H9 (cell line): ENCODE measurements around the gene SHE. TPM values are rescaled to one million over a fixed set of nuclear protein-coding genes. Genes with fewer than 3 reads are reported as not detected.

Experiments used
- DNase-seq: peaks from one replicate; pipeline ENCODE4 v3.0.0-alpha.2; 2017
- H2AFZ ChIP-seq: one replicate; pipeline ENCODE4 v1.6.1; 2013; ENCODE audit warnings: mild to moderate bottlenecking, low read length, control low read depth, moderate library complexity
- H2AK5ac ChIP-seq: 2 replicates; pipeline ENCODE4 v1.6.1; 2013; ENCODE audit warnings: low read length, control low read depth, mixed read lengths; ENCODE audit not compliant: insufficient read length
- H2BK120ac ChIP-seq: one replicate; pipeline ENCODE4 v1.6.1; 2013; ENCODE audit warnings: low read depth, mild to moderate bottlenecking, low read length, control low read depth, inconsistent platforms; ENCODE audit not compliant: poor library complexity, severe bottlenecking
- H2BK12ac ChIP-seq: 2 replicates; pipeline ENCODE4 v1.6.1; 2013; ENCODE audit warnings: low read length, control low read depth, mixed read lengths, low read depth; ENCODE audit not compliant: insufficient read length
- H2BK15ac ChIP-seq: 2 replicates; pipeline ENCODE4 v1.6.1; 2013; ENCODE audit warnings: low read depth, low read length, control low read depth
- H2BK20ac ChIP-seq: one replicate; pipeline ENCODE4 v1.6.1; 2013; ENCODE audit warnings: low read depth, mild to moderate bottlenecking, low read length, control low read depth, inconsistent platforms; ENCODE audit not compliant: poor library complexity, severe bottlenecking
- H2BK5ac ChIP-seq: 2 replicates; pipeline ENCODE4 v1.6.1; 2013; ENCODE audit warnings: low read length, control low read depth, mixed read lengths; ENCODE audit not compliant: insufficient read length
- H3K14ac ChIP-seq: 2 replicates; pipeline ENCODE4 v1.6.1; 2013; ENCODE audit warnings: low read length, control low read depth; ENCODE audit not compliant: insufficient read depth
- H3K18ac ChIP-seq: 2 replicates; pipeline ENCODE4 v1.6.1; 2013; ENCODE audit warnings: low read depth, mild to moderate bottlenecking, mixed read lengths, low read length, control low read depth; ENCODE audit not compliant: insufficient read length
- H3K23ac ChIP-seq: 2 replicates; pipeline ENCODE4 v1.6.1; 2013; ENCODE audit warnings: low read length, control low read depth, mixed read lengths, low read depth; ENCODE audit not compliant: insufficient read length
- H3K23me2 ChIP-seq: 2 replicates; pipeline ENCODE4 v1.6.1; 2013; ENCODE audit warnings: low read depth, mild to moderate bottlenecking, mixed read lengths, low read length, control low read depth; ENCODE audit not compliant: insufficient read length, poor library complexity, severe bottlenecking
- H3K27ac ChIP-seq: 2 replicates; pipeline ENCODE4 v1.5.1; 2013; ENCODE audit warnings: low read length, control low read depth, mixed read lengths, low read depth; ENCODE audit not compliant: insufficient read length
- H3K27me3 ChIP-seq: 2 replicates; pipeline ENCODE4 v1.6.1; 2013; ENCODE audit warnings: low read length, control low read depth, inconsistent platforms; ENCODE audit not compliant: insufficient read depth
- H3K4ac ChIP-seq: 2 replicates; pipeline ENCODE4 v1.6.1; 2013; ENCODE audit warnings: low read depth, mild to moderate bottlenecking, control low read depth, inconsistent platforms, low read length, moderate library complexity
- H3K4me1 ChIP-seq: 2 replicates; pipeline ENCODE4 v1.6.1; 2013; ENCODE audit warnings: low read length, control low read depth, inconsistent platforms; ENCODE audit not compliant: insufficient read depth
- H3K4me2 ChIP-seq: 2 replicates; pipeline ENCODE4 v1.6.1; 2013; ENCODE audit warnings: low read length, control low read depth, mixed read lengths; ENCODE audit not compliant: insufficient read length, insufficient read depth
- H3K56ac ChIP-seq: 2 replicates; pipeline ENCODE4 v1.6.1; 2013; ENCODE audit warnings: low read depth, mild to moderate bottlenecking, mixed read lengths, low read length, control low read depth; ENCODE audit not compliant: insufficient read length
- H3K79me1 ChIP-seq: 2 replicates; pipeline ENCODE4 v1.6.1; 2013; ENCODE audit warnings: low read depth, mild to moderate bottlenecking, moderate library complexity, low read length, control low read depth, inconsistent platforms; ENCODE audit not compliant: insufficient read depth, poor library complexity, severe bottlenecking
- H3K79me2 ChIP-seq: 2 replicates; pipeline ENCODE4 v1.6.1; 2013; ENCODE audit warnings: low read length, control low read depth, inconsistent platforms; ENCODE audit not compliant: insufficient read depth
- H3K9ac ChIP-seq: 2 replicates; pipeline ENCODE4 v1.6.1; 2013; ENCODE audit warnings: low read length, control low read depth, mixed read lengths; ENCODE audit not compliant: insufficient read length; ENCODE audit errors: extremely low read depth
- H3K9me3 ChIP-seq: one replicate; pipeline ENCODE4 v1.6.1; 2013; ENCODE audit warnings: low read depth, low read length, inconsistent platforms; ENCODE audit not compliant: control insufficient read depth
- H3T11ph ChIP-seq: one replicate; pipeline ENCODE4 v1.6.1; 2013; ENCODE audit warnings: mild to moderate bottlenecking, low read length, control low read depth, inconsistent platforms
- H4K20me1 ChIP-seq: one replicate; pipeline ENCODE4 v1.6.1; 2013; ENCODE audit not compliant: control insufficient read depth, insufficient read length, insufficient read depth
- H4K5ac ChIP-seq: 2 replicates; pipeline ENCODE4 v1.6.1; 2013; ENCODE audit warnings: low read depth, mild to moderate bottlenecking, mixed read lengths, low read length, control low read depth; ENCODE audit not compliant: insufficient read length
- H4K8ac ChIP-seq: replicated peaks from 2 replicates; pipeline ENCODE4 v1.6.1; 2013; ENCODE audit warnings: low read length, control low read depth, mixed read lengths, low read depth; ENCODE audit not compliant: insufficient read length
- H4K91ac ChIP-seq: 2 replicates; pipeline ENCODE4 v1.6.1; 2013; ENCODE audit warnings: low read depth, mild to moderate bottlenecking, moderate library complexity, mixed read lengths, low read length, control low read depth; ENCODE audit not compliant: insufficient read length
- H3K27ac Mint-ChIP-seq, 3 experiments: 2 replicates in 2 of 3; 3 replicates in 1 of 3; pipeline ENCODE4 v1.8.0; 2020 to 2021; ENCODE audit warnings: mixed read lengths in 3 of 3, mild to moderate bottlenecking in 1 of 3, moderate library complexity in 1 of 3
- H3K27me3 Mint-ChIP-seq: 2 replicates; pipeline ENCODE4 v1.8.0; 2021; ENCODE audit warnings: low read depth, mild to moderate bottlenecking, moderate library complexity, mixed read lengths
- H3K36me3 Mint-ChIP-seq, 3 experiments: 2 replicates in 2 of 3; 3 replicates in 1 of 3; pipeline ENCODE4 v1.8.0; 2020 to 2021; ENCODE audit warnings: low read depth in 3 of 3, mixed read lengths in 3 of 3; ENCODE audit not compliant: insufficient read depth in 1 of 3
- H3K4me1 Mint-ChIP-seq, 2 experiments: 2 replicates each; pipeline ENCODE4 v1.8.0; 2020; ENCODE audit warnings: mixed read lengths in 2 of 2
- H3K4me3 Mint-ChIP-seq, 2 experiments: 2 replicates in 1 of 2; 3 replicates in 1 of 2; pipeline ENCODE4 v1.8.0; 2020 to 2021; ENCODE audit warnings: mild to moderate bottlenecking in 2 of 2, mixed read lengths in 2 of 2, moderate library complexity in 1 of 2
- H3K9me3 Mint-ChIP-seq, 2 experiments: 2 replicates in 1 of 2; 3 replicates in 1 of 2; pipeline ENCODE4 v1.8.0; 2020; ENCODE audit warnings: mild to moderate bottlenecking in 2 of 2, mixed read lengths in 2 of 2, moderate library complexity in 1 of 2
- whole genome bisulfite sequencing: extraction: QIAGEN DNeasy Blood & Tissue Kit; methylation state at CpG from one replicate; pipeline ENCODE4 v1.1.7; 2013; ENCODE audit warnings: missing lambda C conversion rate, low lambda C conversion rate, mixed read lengths; ENCODE audit not compliant: insufficient read length; ENCODE audit errors: extremely low coverage; 5-methylcytosine and 5-hydroxymethylcytosine counted together
- total RNA-seq: library from RNA; stranded (reverse); gene quantifications from 2 replicates; pipeline ENCODE4 v1.2.1, GENCODE V29; 2021
- TF ChIP-seq, protein P1 (sequence below): fragments of 200-600 bp; sonication (generic); conservative IDR thresholded peaks from 3 replicates; pipeline ENCODE4 v1.8.0; 2021; ENCODE audit warnings: antibody characterized with exemption, mild to moderate bottlenecking

SHE gene
- total RNA-seq, 1 experiment from 2014 or later: 0.48 TPM

DNA sequence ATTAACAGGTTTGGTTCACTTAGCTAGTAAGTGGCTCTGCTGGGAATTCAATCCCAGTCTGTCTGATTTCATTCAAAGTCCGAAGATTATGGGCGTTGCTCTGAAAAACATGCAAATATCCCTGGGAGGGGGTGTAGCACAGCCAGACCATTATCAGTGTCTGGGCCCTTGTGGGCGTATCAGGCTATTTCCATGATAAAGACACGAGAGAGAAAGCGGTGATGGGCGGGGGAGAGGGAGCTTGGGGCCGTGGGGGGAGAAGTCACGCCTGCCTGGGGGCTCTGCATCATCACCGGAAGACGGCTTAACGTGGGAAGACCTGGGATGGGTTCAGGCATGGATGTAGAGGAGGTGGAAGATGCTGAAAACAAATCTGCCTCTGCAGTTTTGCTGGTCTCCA is 71.3 kb downstream of the SHE start:
- no peak overlapping the region for H2BK120ac ChIP-seq
- peaks cover 1% of the 10 kb centered on the region; the same call in 1 of the 2 replicates for H3K27me3 Mint-ChIP-seq
- TF ChIP-seq, protein P1, sequence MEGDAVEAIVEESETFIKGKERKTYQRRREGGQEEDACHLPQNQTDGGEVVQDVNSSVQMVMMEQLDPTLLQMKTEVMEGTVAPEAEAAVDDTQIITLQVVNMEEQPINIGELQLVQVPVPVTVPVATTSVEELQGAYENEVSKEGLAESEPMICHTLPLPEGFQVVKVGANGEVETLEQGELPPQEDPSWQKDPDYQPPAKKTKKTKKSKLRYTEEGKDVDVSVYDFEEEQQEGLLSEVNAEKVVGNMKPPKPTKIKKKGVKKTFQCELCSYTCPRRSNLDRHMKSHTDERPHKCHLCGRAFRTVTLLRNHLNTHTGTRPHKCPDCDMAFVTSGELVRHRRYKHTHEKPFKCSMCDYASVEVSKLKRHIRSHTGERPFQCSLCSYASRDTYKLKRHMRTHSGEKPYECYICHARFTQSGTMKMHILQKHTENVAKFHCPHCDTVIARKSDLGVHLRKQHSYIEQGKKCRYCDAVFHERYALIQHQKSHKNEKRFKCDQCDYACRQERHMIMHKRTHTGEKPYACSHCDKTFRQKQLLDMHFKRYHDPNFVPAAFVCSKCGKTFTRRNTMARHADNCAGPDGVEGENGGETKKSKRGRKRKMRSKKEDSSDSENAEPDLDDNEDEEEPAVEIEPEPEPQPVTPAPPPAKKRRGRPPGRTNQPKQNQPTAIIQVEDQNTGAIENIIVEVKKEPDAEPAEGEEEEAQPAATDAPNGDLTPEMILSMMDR: no peak
- H4K20me1 ChIP-seq: no peaks in the 10 kb centered on the region
- H2BK15ac ChIP-seq: no peak overlapping the region
- H2BK5ac ChIP-seq: no peak overlapping the region
- no peak overlapping the region for H2BK12ac ChIP-seq
- no peak overlapping the region for H3T11ph ChIP-seq
- H3K4me3 Mint-ChIP-seq: peak overlapping the region in 1 of 2 experiments; percentile 55; a peak in 1 of 5 replicates
- no peaks in the 10 kb centered on the region; the same call in 1 of the 2 replicates for H3K4me1 ChIP-seq
- H2BK20ac ChIP-seq: no peak overlapping the region
- H3K4ac ChIP-seq: no peak overlapping the region
- WGBS: no CpG with 5 or more reads among the region's 11 CpGs
- no peak overlapping the region for H2AK5ac ChIP-seq
- H3K4me2 ChIP-seq: no peak overlapping the region
- no peak overlapping the region for H4K8ac ChIP-seq
- H3K79me2 ChIP-seq: no peaks in the 10 kb centered on the region
- H3K27ac Mint-ChIP-seq: peak overlapping the region; percentile 8 to 72 (median 32); a peak in 3 of 7 replicates
- no peaks in the 10 kb centered on the region for H3K27me3 ChIP-seq
- H4K91ac ChIP-seq: no peak overlapping the region
- no peaks in the 10 kb centered on the region for H3K23me2 ChIP-seq
- H3K9ac ChIP-seq: no peak overlapping the region
- H4K5ac ChIP-seq: no peak overlapping the region
- H2AFZ ChIP-seq: no peak overlapping the region
- H3K18ac ChIP-seq: no peak overlapping the region
- peaks cover 37 to 39% of the 10 kb centered on the region in 2 experiments for H3K4me1 Mint-ChIP-seq
- H3K14ac ChIP-seq: no peak overlapping the region
- H3K23ac ChIP-seq: no peak overlapping the region
- H3K79me1 ChIP-seq: no peaks in the 10 kb centered on the region
- H3K9me3 ChIP-seq: no peaks in the 10 kb centered on the region
- DNase-seq: peak; percentile 55
- H3K36me3 Mint-ChIP-seq: no peaks in the 10 kb centered on the region; a peak in 1 of 7 replicates
- H3K56ac ChIP-seq: no peak overlapping the region
- no peak overlapping the region for H3K27ac ChIP-seq
- no peaks in the 10 kb centered on the region for H3K9me3 Mint-ChIP-seq
